IPS-18c (cell line): ENCODE results near the gene ERGIC1.
A peak's percentile ranks its signal among the peaks of the same experiment; 100 is the strongest.

Experiments
- H3K4me3 ChIP-seq: 2 replicates; pipeline ENCODE4 v1.7.0; 2013; ENCODE audit warnings: low read depth, mild to moderate bottlenecking, low read length, moderate library complexity; ENCODE audit not compliant: insufficient read depth
- H3K9me3 ChIP-seq: one replicate; pipeline ENCODE4 v1.6.1; 2013; ENCODE audit warnings: mild to moderate bottlenecking, low read length, moderate library complexity; ENCODE audit not compliant: control insufficient read depth, insufficient read depth

ERGIC1 gene

GRCh38 chr5:172984244-172984953 lies 150.3 kb downstream of the ERGIC1 start:
- H3K9me3 ChIP-seq = no peaks in the 10 kb centered on the region
- peak overlapping the region; percentile 96 for H3K4me3 ChIP-seq

- Histone ChIP-seq H3K9me3 (no peaks in the 10 kb centered on the region), H3K4me3 (no peak overlapping the region)
Observed at GRCh38 chr5:172985596-172985995, 151.5 kb downstream of the ERGIC1 start.

GRCh38 chr5:172988276-172988675 lies 154.2 kb downstream of the ERGIC1 start:
- H3K9me3 ChIP-seq = no peaks in the 10 kb centered on the region
- no peak overlapping the region for H3K4me3 ChIP-seq

GRCh38 chr5:172990776-172991175 lies 156.7 kb downstream of the ERGIC1 start:
- Histone ChIP-seq H3K4me3 (no peak overlapping the region), H3K9me3 (no peaks in the 10 kb centered on the region)

GRCh38 chr5:172994405-172994804 lies 160.4 kb downstream of the ERGIC1 start:
- no peak overlapping the region for H3K4me3 ChIP-seq
- H3K9me3 ChIP-seq = no peaks in the 10 kb centered on the region

- no peaks in the 10 kb centered on the region for H3K9me3 ChIP-seq
- no peak overlapping the region for H3K4me3 ChIP-seq
Observed at GRCh38 chr5:172999372-172999973, 165.4 kb downstream of the ERGIC1 start.

GRCh38 chr5:172999974-173000373 lies 165.9 kb downstream of the ERGIC1 start:
- Histone ChIP-seq H3K4me3 (no peak overlapping the region), H3K9me3 (no peaks in the 10 kb centered on the region)

GRCh38 chr5:173001229-173001841 lies 167.3 kb downstream of the ERGIC1 start:
- Histone ChIP-seq H3K4me3 (no peak overlapping the region), H3K9me3 (no peaks in the 10 kb centered on the region)
